BE2C (cell line): Measurements from ENCODE around the gene CAMK1D.

Experiments used
- DNase-seq: peaks from one replicate; pipeline ENCODE4 v3.0.0-alpha.2; 2020
- H3K27me3 ChIP-seq: fragments of 250-450 bp; sonication (Bioruptor Pico); 2 replicates; pipeline ENCODE4 v1.5.1; 2020; ENCODE audit warnings: mild to moderate bottlenecking
- H3K36me3 ChIP-seq: fragments of 250-450 bp; sonication (Bioruptor Pico); 2 replicates; pipeline ENCODE4 v1.5.1; 2020; ENCODE audit warnings: mild to moderate bottlenecking
- H3K4me1 ChIP-seq: fragments of 250-450 bp; sonication (Bioruptor Pico); 2 replicates; pipeline ENCODE4 v1.5.1; 2020
- H3K4me3 ChIP-seq: 2 replicates; pipeline ENCODE4 v1.5.1; 2011; ENCODE audit warnings: low read depth, low read length
- H3K9me3 ChIP-seq: fragments of 250-450 bp; sonication (Bioruptor Pico); 2 replicates; pipeline ENCODE4 v1.5.1; 2020
- TF ChIP-seq, protein P1 (sequence below): IDR thresholded peaks from 2 replicates; pipeline ENCODE4 v1.5.1; 2012; ENCODE audit warnings: mild to moderate bottlenecking, low read depth, low read length

The CAMK1D gene

DNA sequence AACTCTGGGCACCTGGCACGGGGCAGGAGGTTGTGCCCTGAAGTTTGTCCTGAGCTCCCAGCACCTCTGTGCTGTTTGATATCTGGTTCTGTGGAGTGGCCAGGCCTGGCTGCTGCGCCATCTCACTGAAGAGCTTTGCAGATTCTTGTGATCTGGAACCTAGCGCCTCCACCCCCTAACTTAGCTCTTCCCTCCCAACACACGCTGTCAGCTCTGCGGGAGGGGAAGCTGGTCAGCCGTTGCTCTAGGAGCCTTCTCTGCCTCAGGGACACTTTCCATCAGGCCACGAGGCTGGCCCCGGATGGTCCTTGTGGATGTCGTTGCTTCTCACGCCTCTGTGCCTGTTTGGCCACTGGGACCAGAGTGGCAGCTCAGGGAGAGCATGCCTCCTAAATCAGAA lies 438.9 kb downstream of the CAMK1D start:
- no peak overlapping the region for H3K4me3 ChIP-seq
- TF ChIP-seq, protein P1, sequence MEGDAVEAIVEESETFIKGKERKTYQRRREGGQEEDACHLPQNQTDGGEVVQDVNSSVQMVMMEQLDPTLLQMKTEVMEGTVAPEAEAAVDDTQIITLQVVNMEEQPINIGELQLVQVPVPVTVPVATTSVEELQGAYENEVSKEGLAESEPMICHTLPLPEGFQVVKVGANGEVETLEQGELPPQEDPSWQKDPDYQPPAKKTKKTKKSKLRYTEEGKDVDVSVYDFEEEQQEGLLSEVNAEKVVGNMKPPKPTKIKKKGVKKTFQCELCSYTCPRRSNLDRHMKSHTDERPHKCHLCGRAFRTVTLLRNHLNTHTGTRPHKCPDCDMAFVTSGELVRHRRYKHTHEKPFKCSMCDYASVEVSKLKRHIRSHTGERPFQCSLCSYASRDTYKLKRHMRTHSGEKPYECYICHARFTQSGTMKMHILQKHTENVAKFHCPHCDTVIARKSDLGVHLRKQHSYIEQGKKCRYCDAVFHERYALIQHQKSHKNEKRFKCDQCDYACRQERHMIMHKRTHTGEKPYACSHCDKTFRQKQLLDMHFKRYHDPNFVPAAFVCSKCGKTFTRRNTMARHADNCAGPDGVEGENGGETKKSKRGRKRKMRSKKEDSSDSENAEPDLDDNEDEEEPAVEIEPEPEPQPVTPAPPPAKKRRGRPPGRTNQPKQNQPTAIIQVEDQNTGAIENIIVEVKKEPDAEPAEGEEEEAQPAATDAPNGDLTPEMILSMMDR, result no peak
- H3K4me1 ChIP-seq, result no peaks in the 10 kb centered on the region
- no peak for DNase-seq
- H3K36me3 ChIP-seq, result no peaks in the 10 kb centered on the region
- H3K27me3 ChIP-seq, result no peaks in the 10 kb centered on the region
- H3K9me3 ChIP-seq, result no peaks in the 10 kb centered on the region

DNA sequence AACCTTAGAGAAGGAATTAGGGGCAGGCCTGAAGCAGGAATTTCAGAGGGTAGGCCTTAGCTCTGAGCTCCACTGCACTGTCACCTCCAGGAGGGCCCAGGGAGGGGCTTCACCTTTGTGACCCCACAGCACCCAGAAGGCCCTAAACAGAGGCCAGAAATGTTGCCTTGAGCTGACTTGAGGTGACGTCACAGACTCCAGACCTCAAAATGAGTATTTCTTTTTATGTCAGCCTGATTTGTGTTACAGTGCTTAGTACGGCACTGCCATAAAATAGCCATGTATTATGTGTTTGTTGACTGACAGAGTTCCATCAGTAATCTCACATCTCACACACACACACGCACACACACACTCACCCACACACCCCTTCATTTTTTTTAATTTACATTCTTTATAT lies 440.9 kb downstream of the CAMK1D start:
- Histone ChIP-seq H3K9me3 (no peaks in the 10 kb centered on the region), H3K4me3 (no peak overlapping the region), H3K27me3 (no peaks in the 10 kb centered on the region), H3K36me3 (no peaks in the 10 kb centered on the region), H3K4me1 (no peaks in the 10 kb centered on the region)
- TF ChIP-seq, protein P1, result no peak
- no peak for DNase-seq

DNA sequence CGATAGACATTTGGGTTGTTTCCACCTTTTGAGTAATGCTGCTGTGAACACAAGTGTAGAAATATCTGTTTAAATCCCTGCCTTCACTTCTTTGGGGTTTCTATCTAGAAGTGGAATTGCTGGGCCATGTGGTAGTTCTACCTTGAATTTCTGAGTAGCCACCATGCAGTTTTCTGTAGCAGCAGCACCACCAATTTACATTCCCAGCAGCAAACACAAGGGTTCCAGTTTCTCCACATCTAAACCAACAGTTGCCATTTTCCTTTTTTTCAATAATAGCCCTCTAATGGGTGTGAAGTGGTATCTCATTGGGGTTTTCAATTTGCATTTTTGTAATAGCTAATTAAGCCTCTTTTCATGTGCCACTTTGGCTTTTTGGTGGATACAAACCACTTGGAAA lies 442.4 kb downstream of the CAMK1D start:
- TF ChIP-seq, protein P1, result no peak
- DNase-seq, result no peak

DNA sequence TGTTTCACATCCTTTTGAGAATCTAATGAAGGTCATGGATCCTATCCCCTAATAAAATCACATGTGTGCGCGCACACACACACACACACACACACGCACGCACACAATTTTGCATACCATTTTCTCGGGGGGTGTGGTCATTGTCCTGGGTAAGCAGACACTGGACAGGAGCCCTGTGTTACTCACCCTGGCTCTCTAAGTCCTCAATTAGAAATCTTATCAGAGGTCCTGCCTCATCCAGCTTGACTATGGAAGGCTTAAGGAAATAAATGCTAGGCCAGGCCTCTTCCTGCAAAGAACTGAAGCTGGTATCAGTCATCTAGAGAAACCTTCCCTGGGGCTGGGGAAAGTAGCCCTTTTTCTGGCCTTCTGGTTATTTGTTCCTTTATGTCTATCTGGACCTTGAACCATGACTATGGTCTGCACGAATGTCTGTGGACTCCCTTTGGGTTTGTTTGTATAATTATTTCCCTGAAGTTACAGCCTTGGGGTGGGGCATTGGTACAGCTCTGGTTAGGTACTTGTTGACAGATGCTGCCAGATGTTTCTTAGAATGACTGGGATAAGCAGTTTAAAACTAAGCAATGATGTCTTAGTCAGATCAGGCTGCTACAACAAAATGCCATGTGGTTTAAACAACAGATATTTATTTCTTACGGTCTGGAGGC lies 443.7 kb downstream of the CAMK1D start:
- Histone ChIP-seq H3K9me3 (no peaks in the 10 kb centered on the region), H3K36me3 (no peaks in the 10 kb centered on the region), H3K4me1 (no peaks in the 10 kb centered on the region), H3K4me3 (no peak overlapping the region), H3K27me3 (no peaks in the 10 kb centered on the region)
- TF ChIP-seq, protein P1, result no peak
- no peak for DNase-seq

More for the DNA sequence above, 442.4 kb downstream of the CAMK1D start:
- no peaks in the 10 kb centered on the region for H3K9me3 ChIP-seq
- no peaks in the 10 kb centered on the region for H3K27me3 ChIP-seq
- no peaks in the 10 kb centered on the region for H3K4me1 ChIP-seq
- no peaks in the 10 kb centered on the region for H3K36me3 ChIP-seq
- H3K4me3 ChIP-seq, result no peak overlapping the region

DNA sequence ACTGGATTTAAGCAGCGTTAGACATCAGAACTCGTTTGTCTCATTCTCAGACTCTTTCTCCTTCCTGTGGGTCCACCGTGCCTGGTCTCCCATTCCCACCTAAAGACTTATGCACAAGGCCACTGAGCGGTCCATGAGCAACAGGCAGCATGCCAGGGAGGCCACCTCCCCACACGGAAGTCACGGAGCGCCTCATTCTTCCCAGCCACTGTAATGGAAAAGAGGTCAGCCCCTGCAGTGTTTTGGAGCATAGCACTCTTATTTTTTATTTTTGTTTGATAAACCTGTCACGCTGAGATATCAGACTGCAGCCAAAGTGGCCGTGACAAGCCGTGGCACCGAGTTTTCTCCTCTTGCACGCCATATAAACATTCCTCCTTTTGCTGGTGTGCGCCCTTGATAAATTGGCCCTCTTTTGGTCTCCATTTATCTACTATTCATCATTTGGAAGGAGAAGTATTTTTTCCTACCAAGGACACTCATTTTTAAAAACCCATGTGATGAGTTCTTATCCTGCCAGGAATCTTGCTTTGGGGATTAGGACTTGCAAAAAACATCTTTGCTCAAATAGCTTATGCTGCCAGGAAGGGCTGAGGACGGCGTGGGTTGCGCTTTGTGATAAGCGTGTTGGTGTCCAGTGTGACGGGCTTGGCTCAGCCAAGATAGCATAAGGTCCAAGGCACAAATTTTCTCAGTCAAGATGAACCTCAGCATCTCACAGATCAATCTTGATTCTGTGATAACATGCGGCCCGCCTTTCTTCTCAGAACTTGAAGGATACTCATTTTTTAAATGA lies 446.2 kb downstream of the CAMK1D start:
- no peaks in the 10 kb centered on the region for H3K4me1 ChIP-seq
- DNase-seq, result no peak
- TF ChIP-seq, protein P1, result no peak
- no peaks in the 10 kb centered on the region for H3K36me3 ChIP-seq
- no peak overlapping the region for H3K4me3 ChIP-seq
- no peaks in the 10 kb centered on the region for H3K27me3 ChIP-seq
- no peaks in the 10 kb centered on the region for H3K9me3 ChIP-seq
